Vagina (tissue), 2 donors: ENCODE data around the gene CCDC117.

Experiments
- CTCF ChIP-seq, 3 experiments: fragments of 450-650 bp in 2 of 3; fragments of 200-600 bp in 1 of 3; sonication (generic) in 1 of 3; IDR thresholded peaks; one replicate each; pipeline ENCODE4 v1.5.1; 2017 to 2019; ENCODE audit warnings: antibody characterized with exemption in 3 of 3, mild to moderate bottlenecking in 2 of 3, moderate library complexity in 2 of 3
- POLR2A ChIP-seq, 2 donors: fragments of 450-650 bp; IDR thresholded peaks; one replicate each; pipeline ENCODE4 v1.6.1; 2017; ENCODE audit warnings: antibody characterized with exemption in 2 of 2, mild to moderate bottlenecking in 2 of 2, moderate library complexity in 2 of 2

GRCh38 chr22:28810821-28811491 is 38.5 kb downstream of the CCDC117 start:
- TF ChIP-seq CTCF (IDR thresholded peaks at IDR 0.05) (no peak), POLR2A (IDR thresholded peaks at IDR 0.05) (no peak)
